Neural progenitor cell (in vitro differentiated cells): ENCODE measurements around the gene GLO1. TPM values are rescaled to one million over a fixed set of nuclear protein-coding genes. Genes with fewer than 3 reads are reported as not detected.

Experiments
- DNase-seq: peaks from one replicate; pipeline ENCODE4 v3.0.0-alpha.2; 2016; ENCODE audit warnings: low spot score
- H2AFZ ChIP-seq: fragments of 200-600 bp; sonication (generic); replicated peaks from 2 replicates; pipeline ENCODE4 v1.6.1; 2016; ENCODE audit warnings: antibody characterized with exemption
- H3F3A ChIP-seq: fragments of 200-600 bp; sonication (generic); 2 replicates; pipeline ENCODE4 v1.6.1; 2016; ENCODE audit warnings: antibody characterized with exemption, low read depth
- H3K27ac ChIP-seq: fragments of 200-600 bp; sonication (generic); 2 replicates; pipeline ENCODE4 v1.5.1; 2016; ENCODE audit warnings: mild to moderate bottlenecking
- H3K27me3 ChIP-seq: fragments of 200-600 bp; sonication (generic); 2 replicates; pipeline ENCODE4 v1.6.1; 2016; ENCODE audit warnings: mild to moderate bottlenecking, moderate library complexity
- H3K36me3 ChIP-seq: fragments of 200-600 bp; sonication (generic); 2 replicates; pipeline ENCODE4 v1.5.1; 2016
- H3K4me1 ChIP-seq: fragments of 200-600 bp; sonication (generic); 2 replicates; pipeline ENCODE4 v1.6.1; 2016; ENCODE audit warnings: mixed run types
- H3K4me2 ChIP-seq: fragments of 200-600 bp; sonication (generic); 2 replicates; pipeline ENCODE4 v1.6.1; 2016
- H3K4me3 ChIP-seq: fragments of 200-600 bp; sonication (generic); 2 replicates; pipeline ENCODE4 v1.5.1; 2016
- H3K79me2 ChIP-seq: fragments of 200-600 bp; sonication (generic); 2 replicates; pipeline ENCODE4 v1.6.1; 2016; ENCODE audit warnings: low read depth
- H3K9ac ChIP-seq: fragments of 200-600 bp; sonication (generic); 2 replicates; pipeline ENCODE4 v1.6.1; 2016
- H3K9me3 ChIP-seq: fragments of 200-600 bp; sonication (generic); 2 replicates; pipeline ENCODE4 v1.5.1; 2016; ENCODE audit warnings: low read depth
- H4K20me1 ChIP-seq: fragments of 200-600 bp; sonication (generic); 2 replicates; pipeline ENCODE4 v1.6.1; 2016; ENCODE audit warnings: low read depth
- H3K27ac Mint-ChIP-seq: 3 replicates; pipeline ENCODE4 v1.8.0; 2021; ENCODE audit warnings: mixed read lengths
- H3K27me3 Mint-ChIP-seq: 2 replicates; pipeline ENCODE4 v1.8.0; 2022; ENCODE audit warnings: low read depth, mild to moderate bottlenecking, inconsistent platforms, moderate library complexity, mixed read lengths; ENCODE audit not compliant: insufficient read depth
- H3K36me3 Mint-ChIP-seq: 3 replicates; pipeline ENCODE4 v1.8.0; 2021; ENCODE audit warnings: mixed read lengths
- H3K4me1 Mint-ChIP-seq: 3 replicates; pipeline ENCODE4 v1.8.0; 2021; ENCODE audit warnings: mixed read lengths
- H3K4me3 Mint-ChIP-seq: 3 replicates; pipeline ENCODE4 v1.8.0; 2021; ENCODE audit warnings: mild to moderate bottlenecking, moderate library complexity, mixed read lengths
- H3K9me3 Mint-ChIP-seq: 3 replicates; pipeline ENCODE4 v1.8.0; 2020; ENCODE audit warnings: mixed read lengths
- CTCF ChIP-seq: fragments of 200-600 bp; sonication (generic); IDR thresholded peaks from 2 replicates; pipeline ENCODE4 v1.5.1; 2017; ENCODE audit warnings: antibody characterized with exemption, mild to moderate bottlenecking
- EZH2 ChIP-seq: fragments of 200-600 bp; sonication (generic); IDR thresholded peaks from 2 replicates; pipeline ENCODE4 v1.6.1; 2017; ENCODE audit warnings: antibody characterized with exemption, mild to moderate bottlenecking, moderate library complexity
- EZH2phosphoT487 ChIP-seq: fragments of 200-600 bp; sonication (generic); IDR thresholded peaks from 2 replicates; pipeline ENCODE4 v1.6.1; 2017; ENCODE audit warnings: antibody characterized with exemption
- total RNA-seq: library from RNA; depleted of rRNA; stranded (reverse); fragments of >200 nt; gene quantifications from 2 replicates; pipeline ENCODE4 v1.2.3, GENCODE V29; 2015; ENCODE audit warnings: low replicate concordance

GLO1 gene
- total RNA-seq, result 351 and 525 TPM in 2 replicates

GRCh38 chr6:38702558-38703397 is at the start of gene GLO1:
GLO1 (minus strand) TSS chr6:38703145; CDS start chr6:38703054, 91 bp downstream.
- no peak for TF ChIP-seq EZH2
- no peak for TF ChIP-seq CTCF
- TF ChIP-seq EZH2phosphoT487, result no peak
- H3K4me3 Mint-ChIP-seq, result peak within 1 kb of the TSS; percentile 90
- peaks cover 41% of the 10 kb centered on the region for H3K36me3 Mint-ChIP-seq
- H3K9me3 Mint-ChIP-seq, result peaks cover 40% of the 10 kb centered on the region
- H3K27me3 Mint-ChIP-seq, result peaks cover 4% of the 10 kb centered on the region
- Histone ChIP-seq H3K79me2 (peaks cover 51% of the 10 kb centered on the region), H3K27me3 (no peaks in the 10 kb centered on the region), H3K4me3 (peak within 1 kb of the TSS; percentile 55), H3F3A (peaks cover 3% of the 10 kb centered on the region), H4K20me1 (no peaks in the 10 kb centered on the region), H3K27ac (peak within 1 kb of the TSS; percentile 57), H3K4me2 (peak within 1 kb of the TSS; percentile 85), H3K36me3 (peaks cover 5% of the 10 kb centered on the region), H3K4me1 (no peaks in the 10 kb centered on the region), H3K9ac (peak within 1 kb of the TSS; percentile 79), H2AFZ (peak within 1 kb of the TSS; percentile 51), H3K9me3 (no peaks in the 10 kb centered on the region)
- peaks cover 10% of the 10 kb centered on the region for H3K4me1 Mint-ChIP-seq
- H3K27ac Mint-ChIP-seq, result peak within 1 kb of the TSS; percentile 79
- peak; percentile 98 for DNase-seq

GRCh38 chr6:38750968-38751615 is 48.1 kb upstream of the GLO1 start:
- Histone ChIP-seq H4K20me1 (no peaks in the 10 kb centered on the region), H3K27me3 (no peaks in the 10 kb centered on the region), H3K9ac (no peak overlapping the region), H3F3A (no peaks in the 10 kb centered on the region), H3K9me3 (no peaks in the 10 kb centered on the region), H3K79me2 (no peaks in the 10 kb centered on the region), H3K4me3 (no peak overlapping the region), H2AFZ (no peak overlapping the region), H3K4me2 (no peak overlapping the region), H3K36me3 (no peaks in the 10 kb centered on the region), H3K27ac (no peak overlapping the region), H3K4me1 (no peaks in the 10 kb centered on the region)
- Mint-ChIP-seq H3K27ac (no peak overlapping the region), H3K4me1 (no peaks in the 10 kb centered on the region), H3K36me3 (no peaks in the 10 kb centered on the region), H3K27me3 (peaks cover 5% of the 10 kb centered on the region), H3K4me3 (no peak overlapping the region), H3K9me3 (no peaks in the 10 kb centered on the region)
- no peak for TF ChIP-seq CTCF
- TF ChIP-seq EZH2phosphoT487, result no peak
- TF ChIP-seq EZH2, result no peak
- no peak for DNase-seq

- H3K27ac ChIP-seq, result no peak overlapping the region
- no peak for TF ChIP-seq CTCF
- TF ChIP-seq EZH2phosphoT487, result no peak
- TF ChIP-seq EZH2, result no peak
- no peak overlapping the region for H3K4me3 Mint-ChIP-seq
- H3K9ac ChIP-seq, result no peak overlapping the region
- H2AFZ ChIP-seq, result no peak overlapping the region
- no peaks in the 10 kb centered on the region for H3K9me3 ChIP-seq
- no peak overlapping the region for H3K4me3 ChIP-seq
- no peaks in the 10 kb centered on the region for H3K4me1 ChIP-seq
- H3K4me1 Mint-ChIP-seq, result no peaks in the 10 kb centered on the region
- H3K79me2 ChIP-seq, result no peaks in the 10 kb centered on the region
- H4K20me1 ChIP-seq, result no peaks in the 10 kb centered on the region
- no peaks in the 10 kb centered on the region for H3K36me3 ChIP-seq
- H3K4me2 ChIP-seq, result no peak overlapping the region
- no peaks in the 10 kb centered on the region for H3K36me3 Mint-ChIP-seq
- H3F3A ChIP-seq, result no peaks in the 10 kb centered on the region
- no peaks in the 10 kb centered on the region for H3K9me3 Mint-ChIP-seq
- DNase-seq, result no peak
- peaks cover 5% of the 10 kb centered on the region for H3K27me3 Mint-ChIP-seq
- H3K27me3 ChIP-seq, result peaks cover 6% of the 10 kb centered on the region
- H3K27ac Mint-ChIP-seq, result no peak overlapping the region
Observed at GRCh38 chr6:38749473-38749872, 46.5 kb upstream of the GLO1 start.
